Stimulated activated naive CD4-positive, alpha-beta T cell treated with Interleukin-2 at 50 U/mL for 16 hours (primary cell): ENCODE results near the gene DNMT3A.
"Not testable (repeated sequence)": the region's sequence is repeated elsewhere in the genome, so short reads cannot be mapped to it uniquely, and the experiment has no call there.

Experiments
- DNase-seq: peaks from one replicate; lab custom pipeline; 2025; lab: John Stamatoyannopoulos, UW

Gene DNMT3A

GRCh38 chr2:25283921-25284320 is 57.8 kb downstream of the DNMT3A start:
- no peak for DNase-seq

- DNase-seq: no peak
Observed at GRCh38 chr2:25281941-25282340, 59.8 kb downstream of the DNMT3A start.

DNA sequence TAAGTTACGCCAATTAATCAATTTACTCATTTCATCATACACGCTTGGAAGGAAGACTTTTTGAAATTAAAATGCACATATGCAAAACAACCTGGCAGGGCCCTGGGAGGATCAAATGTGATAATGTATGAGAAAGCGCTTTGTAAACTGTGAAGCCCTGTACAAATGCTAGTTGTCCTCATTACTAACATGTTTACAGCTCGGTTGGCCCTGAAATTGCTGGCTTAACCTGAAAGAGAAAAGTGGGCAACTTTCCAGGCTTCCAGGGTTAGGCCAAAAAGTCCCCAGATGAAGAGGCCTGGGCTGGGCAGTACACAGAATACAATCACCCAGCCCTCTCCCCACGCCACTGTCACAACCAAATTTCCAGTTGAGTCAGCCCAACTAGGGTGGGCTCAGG is 60.2 kb downstream of the DNMT3A start:
- DNase-seq: no peak

GRCh38 chr2:25280051-25280687 is 61.6 kb downstream of the DNMT3A start:
- no peak for DNase-seq

DNA sequence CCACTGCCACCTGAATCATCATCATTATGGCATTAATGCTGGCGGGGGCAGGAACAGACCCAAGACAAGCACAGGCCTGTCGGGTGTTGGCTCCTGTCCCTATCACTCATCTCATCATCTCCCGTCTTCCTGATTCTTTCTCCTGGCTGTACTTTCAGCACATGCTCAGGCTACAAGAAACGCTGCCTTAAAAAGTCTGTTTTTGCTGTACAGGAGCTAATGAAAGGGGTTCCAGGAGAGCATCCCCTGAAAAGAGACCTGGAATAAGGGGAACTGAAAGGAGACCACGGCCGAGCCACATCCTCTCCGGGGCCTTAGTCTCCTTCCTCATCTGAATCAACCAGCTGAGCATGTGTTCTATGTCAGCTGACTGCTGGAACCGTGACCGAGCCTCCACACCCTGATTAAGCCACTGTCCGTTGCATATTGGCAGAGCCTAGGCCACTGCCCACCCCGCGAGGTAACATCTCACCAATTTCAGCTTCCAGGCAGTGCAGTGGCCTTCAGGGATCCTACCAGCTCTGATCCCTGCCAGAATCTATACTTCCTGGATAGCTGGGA is 62.6 kb downstream of the DNMT3A start:
- DNase-seq: no peak

- peak; percentile 75 for DNase-seq
Observed at GRCh38 chr2:25276569-25277465, 64.9 kb downstream of the DNMT3A start.

DNA sequence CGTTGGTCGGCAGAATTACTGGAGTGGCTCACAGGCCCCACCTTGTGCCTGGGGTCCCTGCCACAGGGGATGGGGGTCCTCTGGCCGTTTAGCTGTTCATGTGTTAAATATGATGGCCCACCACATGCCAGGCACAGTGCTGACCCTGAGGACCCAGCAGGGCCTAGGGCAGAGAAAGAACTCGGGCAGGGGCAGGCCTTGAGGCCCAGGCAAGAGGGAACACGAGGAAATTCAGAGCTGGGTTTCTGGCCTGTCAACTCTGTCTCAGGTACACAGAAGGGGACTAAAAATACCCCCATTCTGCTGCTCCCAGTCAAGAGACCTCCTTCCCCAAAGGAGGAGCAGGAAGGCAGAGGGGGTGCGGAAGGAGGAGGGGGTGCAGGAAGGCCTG is 66.2 kb downstream of the DNMT3A start:
- DNase-seq: no peak

DNA sequence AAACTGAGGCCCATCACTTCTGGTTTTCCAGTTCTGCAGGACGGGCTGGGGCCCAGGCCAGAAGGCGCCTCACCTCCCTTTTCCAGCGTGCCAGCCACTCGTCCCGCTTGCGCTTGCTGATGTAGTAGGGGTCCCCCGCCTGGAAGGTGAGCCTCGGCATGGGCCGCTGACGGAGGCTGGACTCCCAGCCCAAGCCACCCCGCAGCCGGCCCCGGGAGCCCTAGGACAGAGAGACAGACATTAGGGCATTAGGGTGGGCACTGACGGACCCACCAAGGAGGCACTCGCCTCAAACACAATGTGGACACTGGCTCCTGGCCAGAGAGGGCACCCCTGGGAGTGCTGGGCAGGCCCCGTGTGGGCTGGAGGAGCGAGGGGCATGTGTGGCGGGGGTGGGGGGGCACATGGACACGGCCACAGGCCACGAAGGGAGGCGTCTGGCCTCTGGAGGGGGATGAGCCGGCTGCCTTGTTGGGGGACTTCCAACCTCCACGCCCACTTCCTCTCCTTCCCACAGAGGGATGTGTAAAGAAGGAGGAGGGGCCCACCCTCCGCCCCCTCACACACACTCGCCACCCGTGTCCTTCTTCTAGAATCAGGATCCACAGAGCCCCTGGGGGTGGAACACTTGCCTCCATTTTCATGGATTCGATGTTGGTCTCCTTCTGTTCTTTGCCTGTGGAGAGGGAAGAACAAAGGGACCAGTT is 66.7 kb downstream of the DNMT3A start:
- DNase-seq: peak; percentile 57

GRCh38 chr2:25273985-25274535 is 67.7 kb downstream of the DNMT3A start:
- no peak for DNase-seq

DNA sequence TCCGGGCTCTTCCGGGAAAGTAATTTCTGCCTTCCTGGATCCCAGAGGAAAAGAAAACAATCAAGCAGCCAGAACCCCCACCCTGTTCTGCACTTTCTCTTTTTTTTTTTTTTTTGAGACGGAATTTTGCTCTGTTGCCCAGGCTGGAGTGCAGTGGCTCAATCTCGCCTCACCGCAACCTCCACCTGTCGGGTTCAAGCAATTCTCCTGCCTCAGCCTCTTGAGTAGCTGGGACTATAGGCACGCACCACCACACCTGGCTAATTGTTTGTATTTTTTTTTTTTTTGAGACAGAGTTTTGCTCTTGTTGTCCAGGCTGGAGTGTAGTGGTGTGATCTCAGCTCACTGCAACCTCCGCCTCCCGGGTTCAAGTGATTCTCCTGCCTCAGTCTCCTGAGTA is 69.0 kb downstream of the DNMT3A start:
- DNase-seq: not testable (repeated sequence)

DNA sequence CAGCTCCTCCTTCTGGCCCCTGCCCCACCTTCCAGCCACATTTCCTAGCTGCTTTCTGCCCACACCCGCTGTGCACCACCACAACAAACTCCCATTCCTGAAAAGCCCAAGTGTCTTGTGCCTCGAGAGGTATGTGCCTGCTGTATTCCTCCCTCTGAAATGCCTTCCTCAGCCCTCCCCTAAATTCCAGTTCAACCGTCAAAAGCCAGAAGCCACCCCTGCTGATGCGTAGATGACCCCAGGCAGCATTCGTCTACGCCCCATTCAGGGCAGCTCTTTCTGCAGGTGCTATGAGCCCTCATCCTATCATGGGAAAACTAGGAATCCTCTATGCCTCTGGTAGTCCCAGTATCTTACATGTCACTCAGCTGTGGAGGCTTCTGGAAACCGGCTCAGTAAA is 71.7 kb downstream of the DNMT3A start:
- no peak for DNase-seq

DNA sequence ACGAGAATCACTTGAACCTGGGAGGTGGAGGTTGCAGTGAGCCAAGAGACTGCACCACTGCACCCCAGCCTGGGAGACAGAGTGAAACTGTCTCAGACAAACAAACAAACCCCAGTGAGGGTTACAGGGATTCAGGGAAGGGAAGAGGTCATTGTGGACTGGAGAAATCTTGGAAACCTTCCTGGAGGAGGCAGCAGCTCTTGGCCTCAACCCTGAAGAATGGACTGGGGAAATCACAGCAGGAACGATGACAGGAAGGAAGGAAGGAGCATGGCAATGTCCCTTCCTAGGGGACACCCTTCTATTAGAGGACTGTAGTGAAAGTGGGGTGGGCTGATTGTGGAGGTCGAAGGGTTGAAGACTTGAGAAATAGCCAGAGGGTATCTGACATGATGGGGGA is 72.5 kb downstream of the DNMT3A start:
- no peak for DNase-seq

DNA sequence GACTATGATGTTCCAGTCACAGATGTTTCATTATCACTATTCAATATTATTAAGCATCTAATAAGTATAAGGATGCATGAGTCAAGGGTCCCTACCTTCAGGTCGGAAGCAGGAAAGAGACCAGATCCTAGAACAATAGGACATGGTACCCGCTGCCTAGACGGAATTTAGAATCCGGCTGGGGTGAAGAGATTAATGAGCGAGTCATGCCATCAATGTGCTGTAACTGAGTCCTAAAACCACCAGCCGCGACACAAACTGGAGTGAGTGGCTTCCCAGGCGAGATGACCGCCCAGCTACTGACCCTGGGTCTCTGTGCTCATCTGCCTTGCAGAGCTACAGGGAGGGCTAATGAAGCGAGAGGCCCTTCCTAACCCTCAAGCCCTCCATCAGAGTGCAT is 73.6 kb downstream of the DNMT3A start:
- no peak for DNase-seq

GRCh38 chr2:25266399-25266798 is 75.3 kb downstream of the DNMT3A start:
- DNase-seq: no peak

DNA sequence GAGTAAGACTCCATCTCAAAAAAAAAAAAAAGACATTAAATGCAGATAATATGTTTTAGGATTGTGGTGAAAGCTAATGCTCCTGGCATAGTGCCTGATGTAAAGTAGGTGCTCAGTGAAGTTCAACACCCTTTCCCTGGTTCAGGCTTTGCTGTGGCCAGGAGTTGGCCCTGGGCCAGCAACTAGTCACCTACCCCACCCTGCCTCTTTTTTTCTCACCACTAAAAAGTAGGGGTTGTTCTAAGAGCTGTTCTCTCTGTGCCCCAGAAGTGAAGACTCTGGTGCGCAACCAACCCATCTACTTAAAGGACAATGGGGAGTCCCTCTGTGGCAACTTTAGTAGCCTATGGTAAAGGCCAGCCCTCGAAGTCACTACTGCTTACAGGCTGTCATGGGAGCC is 75.9 kb downstream of the DNMT3A start:
- no peak for DNase-seq

DNA sequence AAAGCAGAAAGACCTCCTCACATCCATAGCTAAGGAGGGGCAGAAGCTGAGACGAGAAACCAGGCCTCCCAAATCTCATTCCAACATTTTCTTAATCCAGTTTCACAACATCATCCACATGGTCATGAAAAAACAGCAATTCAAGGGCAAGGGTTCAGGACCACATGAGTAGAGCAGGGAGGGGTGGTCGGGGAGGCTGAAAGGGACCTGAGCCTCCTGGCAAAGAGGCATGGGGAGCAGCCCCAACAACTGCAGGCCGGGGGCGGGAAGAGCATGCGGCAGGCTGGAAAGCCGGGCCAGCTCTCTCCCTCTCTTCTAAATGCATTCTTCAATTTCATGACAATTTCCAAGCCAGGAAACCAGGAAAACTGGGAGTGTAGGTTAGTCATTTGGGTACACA is 76.7 kb downstream of the DNMT3A start:
- no peak for DNase-seq

DNA sequence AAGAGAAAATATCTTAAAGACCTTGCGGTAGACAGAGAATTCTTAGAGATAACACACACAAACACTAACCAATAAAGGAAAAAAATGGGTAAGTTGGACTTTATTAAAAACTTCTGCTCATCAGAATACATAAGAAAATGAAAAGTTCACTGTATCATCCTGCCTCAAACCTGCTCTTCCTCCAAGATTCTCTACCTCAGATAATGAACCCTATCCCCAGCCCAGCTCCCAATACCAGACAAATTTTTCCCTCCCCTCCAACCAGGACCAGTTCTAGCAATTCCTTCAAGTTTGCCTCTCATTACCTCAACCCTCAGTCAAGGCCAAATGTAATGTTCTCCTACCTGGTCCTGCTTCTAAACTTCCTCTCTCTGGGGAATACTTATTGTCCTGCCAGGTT is 79.4 kb downstream of the DNMT3A start:
- no peak for DNase-seq

GRCh38 chr2:25259737-25260124 is 82.0 kb downstream of the DNMT3A start:
- no peak for DNase-seq

DNA sequence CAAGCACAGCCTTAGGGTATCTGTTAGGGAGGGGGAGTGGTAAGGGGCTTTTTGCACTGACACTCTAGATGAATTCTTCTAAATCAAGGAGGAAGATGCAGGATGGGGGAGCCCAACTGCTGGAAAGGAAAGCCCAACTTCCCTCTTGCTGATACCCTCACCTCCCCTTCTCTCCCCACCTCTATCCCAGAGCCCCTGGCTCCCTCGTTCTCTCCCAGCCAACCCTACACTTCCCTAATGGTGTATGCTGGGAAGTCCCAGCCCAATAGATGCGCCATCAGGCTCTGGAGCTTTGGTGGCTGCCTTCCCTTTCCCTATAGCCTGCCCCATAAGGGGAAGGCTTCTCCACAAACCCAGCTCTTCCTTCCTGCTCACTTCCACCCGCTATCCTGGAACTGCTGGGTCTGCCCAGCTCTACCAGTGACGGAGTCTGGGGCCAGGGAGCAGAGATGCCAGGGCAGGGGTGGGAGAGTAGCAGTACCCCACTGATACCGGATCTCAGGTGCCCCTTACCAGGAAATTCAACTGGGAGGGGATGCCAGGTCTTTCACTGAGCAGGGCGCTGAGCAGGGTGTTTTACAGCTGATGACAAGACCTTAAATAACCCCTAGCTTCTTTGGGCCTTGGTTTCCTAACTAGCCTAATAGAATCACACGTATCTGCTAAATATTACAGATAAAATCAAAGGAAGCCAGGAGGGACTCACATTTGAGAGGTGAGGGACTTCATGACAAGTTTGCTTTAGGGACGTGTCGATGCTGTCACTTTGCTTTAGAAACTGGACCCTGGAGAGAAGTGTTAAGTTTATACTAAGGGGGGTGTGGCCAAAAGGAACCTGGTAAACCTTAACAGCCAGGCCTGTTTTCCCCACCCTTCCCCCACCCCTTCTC is 82.6 kb downstream of the DNMT3A start:
- DNase-seq: no peak

GRCh38 chr2:25257931-25258846 is 83.5 kb downstream of the DNMT3A start:
- no peak for DNase-seq
